Mesothelial cell of epicardium (in vitro differentiated cells): ENCODE measurements around the gene PTGIS. TPM values are rescaled to one million over a fixed set of nuclear protein-coding genes. Genes with fewer than 3 reads are reported as not detected.
A peak's percentile ranks its signal among the peaks of the same experiment; 100 is the strongest.

Experiments
- DNase-seq, 2 experiments: peaks; one replicate each; pipeline ENCODE4 v3.0.0; 2021; ENCODE audit warnings: low spot score in 2 of 2; ENCODE audit not compliant: unreplicated experiment in 2 of 2
- H3K27ac Mint-ChIP-seq: 2 replicates; pipeline ENCODE4 v1.8.0; 2021; ENCODE audit warnings: mixed read lengths
- H3K27me3 Mint-ChIP-seq: 2 replicates; pipeline ENCODE4 v1.8.0; 2021; ENCODE audit warnings: low read depth, mixed read lengths
- H3K36me3 Mint-ChIP-seq: 2 replicates; pipeline ENCODE4 v1.8.0; 2021; ENCODE audit warnings: mixed read lengths
- H3K4me1 Mint-ChIP-seq: 2 replicates; pipeline ENCODE4 v1.8.0; 2021; ENCODE audit warnings: mixed read lengths
- H3K4me3 Mint-ChIP-seq: 2 replicates; pipeline ENCODE4 v1.8.0; 2021; ENCODE audit warnings: mild to moderate bottlenecking, moderate library complexity, mixed read lengths
- H3K9me3 Mint-ChIP-seq: 2 replicates; pipeline ENCODE4 v1.8.0; 2021; ENCODE audit warnings: mixed read lengths
- CTCF ChIP-seq: fragments of 200-600 bp; sonication (generic); IDR thresholded peaks from one replicate; pipeline ENCODE4 v1.5.0; 2021; ENCODE audit warnings: antibody characterized with exemption; ENCODE audit not compliant: unreplicated experiment
- total RNA-seq: library from RNA; stranded (reverse); gene quantifications from 3 replicates; pipeline ENCODE4 v1.2.1, GENCODE V29; 2021

The PTGIS gene
- total RNA-seq, 1 donor from 2014 or later = 113 TPM

- Mint-ChIP-seq H3K9me3 (no peaks in the 10 kb centered on the region), H3K27me3 (no peaks in the 10 kb centered on the region), H3K27ac (peak overlapping the region; percentile 70), H3K4me3 (no peak overlapping the region), H3K4me1 (peaks cover 26% of the 10 kb centered on the region), H3K36me3 (peaks cover 24% of the 10 kb centered on the region)
- no peak for TF ChIP-seq CTCF
- peak in 1 of 2 experiments; percentile 9 for DNase-seq
Observed at GRCh38 chr20:49563015-49563980, 4.6 kb downstream of the PTGIS start.

GRCh38 chr20:49562311-49563014 lies 5.5 kb downstream of the PTGIS start:
- Mint-ChIP-seq H3K4me1 (peaks cover 26% of the 10 kb centered on the region), H3K27ac (peak overlapping the region; percentile 70), H3K4me3 (peak overlapping the region; percentile 24), H3K9me3 (no peaks in the 10 kb centered on the region), H3K36me3 (peaks cover 27% of the 10 kb centered on the region), H3K27me3 (no peaks in the 10 kb centered on the region)
- peak in 1 of 2 experiments; percentile 31 for DNase-seq
- no peak for TF ChIP-seq CTCF

- peaks cover 4% of the 10 kb centered on the region for H3K9me3 Mint-ChIP-seq
- no peak overlapping the region for H3K27ac Mint-ChIP-seq
- H3K4me3 Mint-ChIP-seq = no peak overlapping the region
Observed at GRCh38 chr20:49561806-49562205, 6.1 kb downstream of the PTGIS start.

GRCh38 chr20:49561256-49561655 lies 6.7 kb downstream of the PTGIS start:
- H3K27ac Mint-ChIP-seq = peak overlapping the region; percentile 12
- no peak overlapping the region for H3K4me3 Mint-ChIP-seq
- peak in 1 of 2 experiments; percentile 16 for DNase-seq

More at GRCh38 chr20:49561806-49562205, 6.1 kb downstream of the PTGIS start:
- H3K27me3 Mint-ChIP-seq = no peaks in the 10 kb centered on the region
- DNase-seq = no peak
- TF ChIP-seq CTCF = no peak
- peaks cover 34% of the 10 kb centered on the region for H3K36me3 Mint-ChIP-seq
- H3K4me1 Mint-ChIP-seq = peaks cover 25% of the 10 kb centered on the region

GRCh38 chr20:49560646-49561045 lies 7.3 kb downstream of the PTGIS start:
- DNase-seq = no peak
- Mint-ChIP-seq H3K4me1 (peaks cover 16% of the 10 kb centered on the region), H3K27me3 (no peaks in the 10 kb centered on the region), H3K27ac (peak overlapping the region; percentile 25), H3K9me3 (peaks cover 14% of the 10 kb centered on the region), H3K4me3 (no peak overlapping the region), H3K36me3 (peaks cover 39% of the 10 kb centered on the region)
- TF ChIP-seq CTCF = no peak

More at GRCh38 chr20:49561256-49561655, 6.7 kb downstream of the PTGIS start:
- H3K36me3 Mint-ChIP-seq = peaks cover 35% of the 10 kb centered on the region
- H3K9me3 Mint-ChIP-seq = peaks cover 8% of the 10 kb centered on the region
- TF ChIP-seq CTCF = no peak
- H3K27me3 Mint-ChIP-seq = no peaks in the 10 kb centered on the region
- peaks cover 19% of the 10 kb centered on the region for H3K4me1 Mint-ChIP-seq
